ENCODE measurements around the gene GPR12.
A peak's percentile ranks its signal among the peaks of the same experiment; 100 is the strongest.

GRCh38 chr13:26708007-26708297, 52.6 kb downstream of the GPR12 start:
- TF ChIP-seq POLR2A (IDR thresholded peaks at IDR 0.05) (no peak), CTCF (IDR thresholded peaks at IDR 0.05) (peak in 2 of 6 experiments; percentile 0 to 11)

Data from adrenal gland (tissue), 5 donors.